AG09319 (cell line): ENCODE data around the gene DPP10.

Source experiments
- DNase-seq: peaks from one replicate; pipeline ENCODE4 v3.0.0-alpha.2; 2010; ENCODE audit warnings: low read depth; ENCODE audit errors: extremely low read depth
- TF ChIP-seq, protein P1 (sequence below): IDR thresholded peaks from 2 replicates; pipeline ENCODE4 v1.5.1; 2011; ENCODE audit warnings: low read depth, mild to moderate bottlenecking, inconsistent platforms, low read length, moderate library complexity

DPP10 gene

DNA sequence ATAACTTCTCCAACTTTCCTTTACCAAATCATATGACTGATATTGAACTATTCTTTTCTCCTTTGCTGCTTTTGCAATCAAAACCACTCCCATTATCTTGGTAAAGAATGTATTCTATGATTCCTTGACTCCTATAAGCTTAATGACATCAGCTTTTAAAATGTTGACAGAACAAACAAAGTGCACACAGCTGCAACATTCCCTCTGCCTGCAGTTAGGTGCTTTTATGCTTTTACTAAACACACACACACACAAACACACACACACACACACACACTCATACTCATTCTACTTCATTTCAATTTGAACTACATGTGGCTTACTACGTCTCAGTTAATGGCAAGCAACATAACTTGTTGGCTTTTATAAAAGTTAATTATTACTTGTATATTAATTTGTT is 946.6 kb downstream of the DPP10 start:
- no peak for DNase-seq
- TF ChIP-seq, protein P1, sequence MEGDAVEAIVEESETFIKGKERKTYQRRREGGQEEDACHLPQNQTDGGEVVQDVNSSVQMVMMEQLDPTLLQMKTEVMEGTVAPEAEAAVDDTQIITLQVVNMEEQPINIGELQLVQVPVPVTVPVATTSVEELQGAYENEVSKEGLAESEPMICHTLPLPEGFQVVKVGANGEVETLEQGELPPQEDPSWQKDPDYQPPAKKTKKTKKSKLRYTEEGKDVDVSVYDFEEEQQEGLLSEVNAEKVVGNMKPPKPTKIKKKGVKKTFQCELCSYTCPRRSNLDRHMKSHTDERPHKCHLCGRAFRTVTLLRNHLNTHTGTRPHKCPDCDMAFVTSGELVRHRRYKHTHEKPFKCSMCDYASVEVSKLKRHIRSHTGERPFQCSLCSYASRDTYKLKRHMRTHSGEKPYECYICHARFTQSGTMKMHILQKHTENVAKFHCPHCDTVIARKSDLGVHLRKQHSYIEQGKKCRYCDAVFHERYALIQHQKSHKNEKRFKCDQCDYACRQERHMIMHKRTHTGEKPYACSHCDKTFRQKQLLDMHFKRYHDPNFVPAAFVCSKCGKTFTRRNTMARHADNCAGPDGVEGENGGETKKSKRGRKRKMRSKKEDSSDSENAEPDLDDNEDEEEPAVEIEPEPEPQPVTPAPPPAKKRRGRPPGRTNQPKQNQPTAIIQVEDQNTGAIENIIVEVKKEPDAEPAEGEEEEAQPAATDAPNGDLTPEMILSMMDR = no peak

DNA sequence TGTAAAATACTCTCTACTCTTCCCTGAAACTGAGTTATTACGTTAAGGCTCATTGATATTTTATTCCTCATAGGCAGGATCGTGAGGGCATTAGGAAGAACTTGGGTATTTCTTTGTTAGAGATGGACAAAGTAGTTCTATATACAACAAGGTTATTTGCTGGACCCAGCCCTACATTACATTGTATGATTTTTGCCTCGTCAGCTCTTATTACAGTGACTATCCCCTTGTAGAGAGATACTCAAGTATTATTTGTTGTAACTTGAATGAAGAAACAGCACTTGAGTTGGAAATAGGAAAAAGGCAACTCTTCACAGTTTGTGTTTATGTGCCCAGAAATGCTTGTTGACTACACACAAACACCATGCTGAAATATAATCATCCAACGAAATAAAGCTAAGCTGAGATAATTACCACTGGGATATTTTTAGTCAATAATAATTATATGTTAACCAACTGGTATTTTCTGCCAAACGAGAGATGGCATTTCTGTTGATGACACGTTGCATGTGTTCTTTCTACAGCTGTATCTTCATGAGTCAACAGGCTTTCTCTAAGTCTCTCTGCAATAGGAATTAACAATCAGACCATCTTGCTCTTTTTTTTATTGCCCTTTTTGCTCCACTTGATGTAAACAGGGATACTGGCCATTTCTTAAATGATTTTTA is 947.6 kb downstream of the DPP10 start:
- DNase-seq = no peak
- TF ChIP-seq, protein P1 = no peak

DNA sequence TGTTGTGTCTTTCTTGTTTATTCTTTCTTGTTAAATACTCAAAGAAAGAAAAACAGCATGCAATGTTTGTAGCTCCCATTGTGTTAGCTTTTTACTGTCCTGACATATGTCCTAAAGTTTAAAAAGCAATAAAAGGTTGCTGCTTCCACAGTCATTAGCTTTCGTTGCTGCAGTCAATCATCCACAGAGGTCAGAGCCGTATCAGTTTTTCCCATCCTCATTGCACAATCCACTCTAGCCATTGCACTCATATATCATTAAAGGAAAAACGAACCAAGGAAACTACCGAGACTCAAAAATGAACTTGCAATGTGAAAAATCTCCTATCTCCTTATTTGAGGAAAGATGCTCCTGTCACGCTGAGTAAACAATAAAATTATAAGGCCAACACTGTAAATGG is 954.1 kb downstream of the DPP10 start:
- TF ChIP-seq, protein P1 = no peak

DNA sequence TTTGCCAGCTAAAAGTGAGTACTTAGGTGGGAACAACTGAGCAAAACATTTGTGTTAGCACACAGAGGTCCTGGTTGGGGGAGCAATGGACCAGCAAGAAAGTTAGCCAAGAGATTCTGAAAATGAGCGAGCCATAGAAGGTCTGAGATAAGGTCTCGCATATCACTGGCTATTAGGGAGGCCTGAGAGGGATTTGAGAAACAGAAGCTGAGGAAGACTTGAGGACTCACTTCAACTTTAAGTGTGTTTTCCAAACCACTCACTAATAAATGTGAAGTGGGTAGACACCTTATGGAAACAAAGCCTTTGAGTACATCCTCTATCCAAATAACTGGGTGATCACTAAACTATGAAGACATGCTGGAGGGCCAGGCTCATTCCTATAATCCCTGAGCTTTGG is 958.5 kb downstream of the DPP10 start:
- DNase-seq = no peak
- TF ChIP-seq, protein P1 = no peak

More for the DNA sequence above, 954.1 kb downstream of the DPP10 start:
- DNase-seq = no peak

DNA sequence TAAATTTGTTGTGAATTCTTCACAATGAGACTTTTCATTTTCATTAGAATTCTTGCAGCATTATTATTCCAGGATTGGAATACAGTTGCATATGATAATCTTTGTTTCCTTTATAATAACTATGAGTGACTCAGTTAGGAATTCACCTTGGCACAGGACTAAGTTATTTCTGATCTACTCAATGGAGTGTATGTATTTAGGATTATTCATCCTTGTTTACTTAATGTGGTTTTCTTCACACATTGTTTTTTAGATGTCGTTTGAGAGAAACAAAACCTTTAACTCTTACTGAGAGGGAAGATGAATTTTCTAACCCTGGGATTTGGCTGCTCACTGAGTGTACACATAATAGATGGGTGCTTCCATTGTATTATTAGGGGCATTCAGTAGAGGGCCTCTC is 970.1 kb downstream of the DPP10 start:
- DNase-seq = no peak
- TF ChIP-seq, protein P1 = no peak

DNA sequence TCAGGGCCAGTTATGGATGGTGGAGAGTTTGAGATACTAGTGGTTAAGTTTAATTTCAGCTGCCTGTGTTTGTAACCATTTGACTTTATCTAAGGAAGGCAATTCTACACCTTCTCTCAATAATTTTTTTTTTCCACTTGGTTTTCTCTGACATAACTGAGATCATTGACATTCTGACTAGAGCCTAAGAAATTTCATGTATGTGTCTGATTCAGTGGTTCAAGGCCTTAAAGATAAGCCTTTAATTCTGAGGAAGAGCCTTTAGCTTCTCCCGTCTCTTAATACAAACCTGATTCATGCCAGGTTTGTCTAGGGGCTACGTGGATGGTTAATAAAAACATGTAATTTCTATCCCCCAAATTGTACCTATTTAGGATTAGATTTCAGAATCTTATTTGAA is 971.4 kb downstream of the DPP10 start:
- TF ChIP-seq, protein P1 = no peak
- DNase-seq = no peak

DNA sequence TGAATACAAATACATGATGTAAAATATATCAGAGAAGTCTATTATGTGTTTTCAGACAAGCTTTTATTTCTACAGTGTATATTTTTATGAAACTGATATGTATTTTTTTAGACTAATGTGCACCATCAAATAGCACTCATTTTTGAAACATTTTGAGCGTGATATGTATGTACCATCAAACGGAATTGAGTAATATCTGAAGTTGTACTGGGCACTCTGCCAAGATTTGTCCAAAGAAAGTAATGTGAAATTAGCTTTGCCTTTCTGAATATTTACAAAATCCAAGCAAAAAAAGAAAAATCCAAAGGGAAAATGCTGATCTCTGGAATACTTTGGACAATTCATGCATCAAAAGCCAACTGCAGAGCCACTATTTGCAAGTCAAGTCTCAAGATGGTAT is 972.0 kb downstream of the DPP10 start:
- TF ChIP-seq, protein P1 = no peak
- no peak for DNase-seq
